ENCODE results near the gene PHF14. TPM values are rescaled to one million over a fixed set of nuclear protein-coding genes. Genes with fewer than 3 reads are reported as not detected.

PHF14 gene
- polyA plus RNA-seq, 1 donor from 2014 or later: 139 TPM

GRCh38 chr7:11212816-11213215 lies 239.1 kb downstream of the PHF14 start:
- TF ChIP-seq TAF1 (IDR thresholded peaks at IDR 0.05; ENCODE audit: low read depth) (no peak), RAD21 (conservative IDR thresholded peaks at IDR 0.05) (no peak), EP300 (conservative IDR thresholded peaks at IDR 0.05; ENCODE audit: poor library complexity, severe bottlenecking) (no peak), POLR2AphosphoS5 (IDR thresholded peaks at IDR 0.05) (no peak), REST (IDR thresholded peaks at IDR 0.05; ENCODE audit: borderline replicate concordance) (no peak), SMC3 (conservative IDR thresholded peaks at IDR 0.05; ENCODE audit: poor library complexity) (no peak), CTCF (IDR thresholded peaks at IDR 0.05; ENCODE audit: poor library complexity, severe bottlenecking) (no peak), EZH2 (IDR thresholded peaks at IDR 0.05; ENCODE audit: borderline replicate concordance, insufficient read depth, low read length, poor library complexity, severe bottlenecking) (no peak), MXI1 (conservative IDR thresholded peaks at IDR 0.05; ENCODE audit: poor library complexity, severe bottlenecking) (no peak)

GRCh38 chr7:11213266-11213665 lies 239.6 kb downstream of the PHF14 start:
- Histone ChIP-seq H3K27me3 (ENCODE audit: insufficient read depth, low read depth, low read length) (no peaks in the 10 kb centered on the region), H3F3A (ENCODE audit: insufficient read depth, low read length, poor library complexity, severe bottlenecking) (no peaks in the 10 kb centered on the region), H2AFZ (ENCODE audit: low read depth, low read length) (no peak overlapping the region), H3K9me2 (ENCODE audit: insufficient read depth, low read length) (no peaks in the 10 kb centered on the region), H3K27ac (ENCODE audit: low read length) (no peak overlapping the region), H3K79me2 (replicated peaks; ENCODE audit: insufficient read depth, low read length) (no peaks in the 10 kb centered on the region), H3K36me3 (ENCODE audit: insufficient read depth, low read length) (no peaks in the 10 kb centered on the region), H3K9me3 (ENCODE audit: low read length) (no peaks in the 10 kb centered on the region), H3K9ac (ENCODE audit: low read length) (no peak overlapping the region), H3K4me3 (ENCODE audit: low read length) (no peak overlapping the region), H3K4me2 (ENCODE audit: low read length) (no peak overlapping the region), H4K20me1 (ENCODE audit: insufficient read depth) (no peaks in the 10 kb centered on the region)
- TF ChIP-seq CTCF (IDR thresholded peaks at IDR 0.05; ENCODE audit: poor library complexity, severe bottlenecking): no peak
- no peak for TF ChIP-seq POLR2AphosphoS5 (IDR thresholded peaks at IDR 0.05)
- TF ChIP-seq SMC3 (conservative IDR thresholded peaks at IDR 0.05; ENCODE audit: poor library complexity): no peak
- no peak for TF ChIP-seq MXI1 (conservative IDR thresholded peaks at IDR 0.05; ENCODE audit: poor library complexity, severe bottlenecking)
- no peak for TF ChIP-seq TAF1 (IDR thresholded peaks at IDR 0.05; ENCODE audit: low read depth)
- TF ChIP-seq RAD21 (conservative IDR thresholded peaks at IDR 0.05): no peak
- TF ChIP-seq EP300 (conservative IDR thresholded peaks at IDR 0.05; ENCODE audit: poor library complexity, severe bottlenecking): no peak
- TF ChIP-seq REST (IDR thresholded peaks at IDR 0.05; ENCODE audit: borderline replicate concordance): no peak
- TF ChIP-seq EZH2 (IDR thresholded peaks at IDR 0.05; ENCODE audit: borderline replicate concordance, insufficient read depth, low read length, poor library complexity, severe bottlenecking): no peak

More at GRCh38 chr7:11212816-11213215, 239.1 kb downstream of the PHF14 start:
- Histone ChIP-seq H3K9me2 (ENCODE audit: insufficient read depth, low read length) (no peaks in the 10 kb centered on the region), H3K27me3 (ENCODE audit: insufficient read depth, low read depth, low read length) (no peaks in the 10 kb centered on the region), H4K20me1 (ENCODE audit: insufficient read depth) (no peaks in the 10 kb centered on the region), H3K4me2 (ENCODE audit: low read length) (no peak overlapping the region), H2AFZ (ENCODE audit: low read depth, low read length) (no peak overlapping the region), H3K27ac (ENCODE audit: low read length) (no peak overlapping the region), H3F3A (ENCODE audit: insufficient read depth, low read length, poor library complexity, severe bottlenecking) (no peaks in the 10 kb centered on the region), H3K36me3 (ENCODE audit: insufficient read depth, low read length) (no peaks in the 10 kb centered on the region), H3K79me2 (replicated peaks; ENCODE audit: insufficient read depth, low read length) (no peaks in the 10 kb centered on the region), H3K4me3 (ENCODE audit: low read length) (no peak overlapping the region), H3K9ac (ENCODE audit: low read length) (no peak overlapping the region), H3K9me3 (ENCODE audit: low read length) (no peaks in the 10 kb centered on the region)
